AG09309 (cell line): ENCODE results near the gene NTNG1.
"Not testable (repeated sequence)": the region's sequence is repeated elsewhere in the genome, so short reads cannot be mapped to it uniquely, and the experiment has no call there.

ENCODE experiments used
- DNase-seq: peaks from one replicate; pipeline ENCODE4 v3.0.0-alpha.2; 2010; ENCODE audit warnings: low read depth
- H3K4me3 ChIP-seq: 2 replicates; pipeline ENCODE4 v1.5.1; 2011; ENCODE audit warnings: mild to moderate bottlenecking, low read depth, low read length, moderate library complexity; ENCODE audit not compliant: control insufficient read depth
- CTCF ChIP-seq: IDR thresholded peaks from 2 replicates; pipeline ENCODE4 v1.5.1; 2011; ENCODE audit warnings: mild to moderate bottlenecking, low read depth, low read length, inconsistent platforms; ENCODE audit not compliant: insufficient read depth, control insufficient read depth; ENCODE audit errors: missing control alignments

The NTNG1 gene

GRCh38 chr1:107153014-107153413, 12.2 kb downstream of the NTNG1 start:
- no peak for DNase-seq
- no peak for TF ChIP-seq CTCF
- H3K4me3 ChIP-seq, result no peak overlapping the region

- no peak overlapping the region for H3K4me3 ChIP-seq
- DNase-seq, result no peak
- TF ChIP-seq CTCF, result no peak
These were observed 17.7 kb downstream of the NTNG1 start for GRCh38 chr1:107158496-107158895.

GRCh38 chr1:107158991-107159390, 18.2 kb downstream of the NTNG1 start:
- DNase-seq, result no peak
- no peak for TF ChIP-seq CTCF
- no peak overlapping the region for H3K4me3 ChIP-seq

GRCh38 chr1:107162745-107163144, 21.9 kb downstream of the NTNG1 start:
- H3K4me3 ChIP-seq, result no peak overlapping the region
- no peak for DNase-seq
- no peak for TF ChIP-seq CTCF

GRCh38 chr1:107164901-107165300, 24.1 kb downstream of the NTNG1 start:
- not testable (repeated sequence) for H3K4me3 ChIP-seq, DNase-seq

GRCh38 chr1:107169615-107170014, 28.8 kb downstream of the NTNG1 start:
- no peak for DNase-seq
- no peak for TF ChIP-seq CTCF
- no peak overlapping the region for H3K4me3 ChIP-seq

- TF ChIP-seq CTCF, result no peak
- no peak for DNase-seq
- H3K4me3 ChIP-seq, result no peak overlapping the region
These were observed 30.5 kb downstream of the NTNG1 start for GRCh38 chr1:107171333-107171732.
